Lung (tissue), 12 donors: Measurements from ENCODE around the gene LMBRD1. TPM values are rescaled to one million over a fixed set of nuclear protein-coding genes. Genes with fewer than 3 reads are reported as not detected.
A peak's percentile ranks its signal among the peaks of the same experiment; 100 is the strongest.

Experiments used
- ATAC-seq: fragments of 200-7000 bp; cut with Tn5 transposase; one replicate; pipeline ENCODE4 v1.9.1; 2020; ENCODE audit warnings: moderate number of reproducible peaks; ENCODE audit not compliant: insufficient read depth, low FRiP score
- DNase-seq, 3 donors: peaks; one replicate each; pipeline ENCODE4 v3.0.0-alpha.2; 2013 to 2017
- H3K27ac ChIP-seq, 2 donors: one replicate each; pipeline ENCODE4 v1.5.1; 2013; ENCODE audit warnings: mild to moderate bottlenecking in 2 of 2, moderate library complexity in 2 of 2, control low read depth in 1 of 2, inconsistent platforms in 1 of 2, low read depth in 1 of 2, low read length in 1 of 2
- H3K27me3 ChIP-seq, 3 donors: one replicate each; pipeline ENCODE4 v1.5.1; 2013; ENCODE audit warnings: low read length in 2 of 3; ENCODE audit not compliant: control insufficient read depth in 3 of 3, insufficient read depth in 3 of 3
- H3K36me3 ChIP-seq, 4 donors: one replicate each; pipeline ENCODE4 v1.5.1; 2013; ENCODE audit warnings: low read length in 4 of 4, mild to moderate bottlenecking in 1 of 4, moderate library complexity in 1 of 4; ENCODE audit not compliant: control insufficient read depth in 4 of 4, insufficient read depth in 4 of 4
- H3K4me1 ChIP-seq, 5 donors: one replicate each; pipeline ENCODE4 v1.5.1; 2013; ENCODE audit warnings: low read length in 5 of 5, mild to moderate bottlenecking in 2 of 5, moderate library complexity in 1 of 5; ENCODE audit not compliant: control insufficient read depth in 5 of 5, insufficient read depth in 5 of 5
- H3K4me3 ChIP-seq: one replicate; pipeline ENCODE4 v1.5.1; 2013; ENCODE audit warnings: mild to moderate bottlenecking, control low read depth, moderate library complexity
- H3K9ac ChIP-seq, 2 donors: one replicate each; pipeline ENCODE4 v1.5.1; 2013; ENCODE audit warnings: low read length in 2 of 2, control low read depth in 1 of 2; ENCODE audit not compliant: insufficient read depth in 1 of 2
- H3K9me3 ChIP-seq, 4 donors: one replicate each; pipeline ENCODE4 v1.5.1; 2013; ENCODE audit warnings: low read length in 3 of 4, mild to moderate bottlenecking in 1 of 4, moderate library complexity in 1 of 4; ENCODE audit not compliant: control insufficient read depth in 4 of 4, insufficient read depth in 3 of 4
- CTCF ChIP-seq: IDR thresholded peaks from 2 replicates; pipeline ENCODE4 v1.5.1; 2012; ENCODE audit warnings: mild to moderate bottlenecking; ENCODE audit errors: control extremely low read depth, extremely low read depth
- WGBS, 2 donors: extraction: QIAGEN DNeasy Blood & Tissue Kit; methylation state at CpG; one replicate each; pipeline ENCODE4 v1.1.7; 2013; 5-methylcytosine and 5-hydroxymethylcytosine counted together
- polyA plus RNA-seq, 2 donors: library from polyadenylated mRNA; stranded (reverse); fragments of 200-250 nt; gene quantifications; one replicate each; pipeline ENCODE4 v1.2.1, GENCODE V29; 2013
- total RNA-seq, 2 donors: library from RNA; depleted of rRNA in 1 of 2; stranded (reverse); fragments of >200 nt in 1 of 2; gene quantifications; one replicate each; pipeline ENCODE4 v1.2.1, GENCODE V29; 2014 to 2021
- donor health status: control.
- donor health status: control.
- donor health status: Bipolar disorder and iron deficiency.
- donor health status: healthy.
- donor health status: DM: yes; HTN: yes; CAD: no.

The LMBRD1 gene
- total and polyA plus RNA-seq, 4 donors, result 31.2 to 102 (median 41.8) TPM

GRCh38 chr6:69763763-69764162 lies 33.0 kb downstream of the LMBRD1 start:
- DNase-seq (no peak), ATAC-seq (no peak)
- Histone ChIP-seq H3K36me3 (peaks cover 0 to 4% (median 1%) of the 10 kb centered on the region in 4 donors), H3K27ac (no peak overlapping the region), H3K27me3 (no peaks in the 10 kb centered on the region), H3K4me3 (no peak overlapping the region), H3K9ac (no peak overlapping the region), H3K4me1 (peaks cover 0 to 4% (median 0%) of the 10 kb centered on the region in 5 donors), H3K9me3 (no peaks in the 10 kb centered on the region)
- WGBS, 2 donors, result 94 to 96% methylated on average over 3 of the region's 3 CpGs
- TF ChIP-seq CTCF, result no peak

- DNase-seq (peak in 2 of 3 donors; percentile 57 to 68), ATAC-seq (no peak)
- no peak for TF ChIP-seq CTCF
- H3K9ac ChIP-seq, result no peak overlapping the region
- 72 to 85% methylated on average over 2 of the region's 2 CpGs for WGBS, 2 donors
- no peak overlapping the region for H3K27ac ChIP-seq
- peaks cover 0 to 9% (median 4%) of the 10 kb centered on the region in 5 donors for H3K4me1 ChIP-seq
- peaks cover 0 to 4% (median 1%) of the 10 kb centered on the region in 4 donors for H3K36me3 ChIP-seq
- H3K9me3 ChIP-seq, result no peaks in the 10 kb centered on the region
- no peak overlapping the region for H3K4me3 ChIP-seq
- no peaks in the 10 kb centered on the region for H3K27me3 ChIP-seq
Observed at GRCh38 chr6:69761853-69762252, 35.0 kb downstream of the LMBRD1 start.

- no peak overlapping the region for H3K9ac ChIP-seq
- H3K27ac ChIP-seq, result no peak overlapping the region
- 34 to 52% methylated on average over 1 of the region's 1 CpG for WGBS, 2 donors
- H3K4me3 ChIP-seq, result no peak overlapping the region
- TF ChIP-seq CTCF, result no peak
- ATAC-seq, result no peak
- H3K9me3 ChIP-seq, result peaks cover 0 to 3% (median under 1%) of the 10 kb centered on the region in 4 donors
- peaks cover 0 to 9% (median 4%) of the 10 kb centered on the region in 5 donors for H3K4me1 ChIP-seq
- no peaks in the 10 kb centered on the region for H3K27me3 ChIP-seq
- H3K36me3 ChIP-seq, result peaks cover 0 to under 1% (median 0%) of the 10 kb centered on the region in 4 donors
- no peak for DNase-seq
Observed at GRCh38 chr6:69758214-69758613, 38.6 kb downstream of the LMBRD1 start.

- no peaks in the 10 kb centered on the region for H3K36me3 ChIP-seq
- H3K9me3 ChIP-seq, result peaks cover 0 to 3% (median 1%) of the 10 kb centered on the region in 4 donors
- H3K4me3 ChIP-seq, result no peak overlapping the region
- H3K9ac ChIP-seq, result no peak overlapping the region
- ATAC-seq (no peak), DNase-seq (no peak)
- TF ChIP-seq CTCF, result no peak
- peaks cover 0 to 9% (median 4%) of the 10 kb centered on the region in 5 donors for H3K4me1 ChIP-seq
- H3K27ac ChIP-seq, result no peak overlapping the region
- no peaks in the 10 kb centered on the region for H3K27me3 ChIP-seq
- WGBS, 2 donors, result 94 to 95% methylated on average over 1 of the region's 1 CpG
Observed at GRCh38 chr6:69756907-69757306, 39.9 kb downstream of the LMBRD1 start.
